NCI-H748 (cell line): ENCODE measurements around the gene SASH1.

Experiments
- DNase-seq: peaks from one replicate; lab custom pipeline; 2025; ENCODE audit not compliant: unreplicated experiment; lab: John Stamatoyannopoulos, UW

SASH1 gene

GRCh38 chr6:148538261-148539190, 195.9 kb downstream of the SASH1 start:
- DNase-seq: no peak

- no peak for DNase-seq
Measured at GRCh38 chr6:148543540-148543939, 200.9 kb downstream of the SASH1 start.

GRCh38 chr6:148544421-148544820, 201.8 kb downstream of the SASH1 start:
- DNase-seq: no peak

GRCh38 chr6:148545901-148546300, 203.3 kb downstream of the SASH1 start:
- no peak for DNase-seq

- no peak for DNase-seq
Measured at GRCh38 chr6:148547110-148547509, 204.5 kb downstream of the SASH1 start.

GRCh38 chr6:148548065-148548748, 205.6 kb downstream of the SASH1 start:
- no peak for DNase-seq

GRCh38 chr6:148548749-148549140, 206.1 kb downstream of the SASH1 start:
- no peak for DNase-seq

- DNase-seq: no peak
Measured at GRCh38 chr6:148550569-148550968, 207.9 kb downstream of the SASH1 start.

- no peak for DNase-seq
Measured at GRCh38 chr6:148551226-148551625, 208.6 kb downstream of the SASH1 start.

- DNase-seq: no peak
Measured at GRCh38 chr6:148556410-148556809, 213.8 kb downstream of the SASH1 start.

- DNase-seq: no peak
Measured at GRCh38 chr6:148557796-148558321, 215.2 kb downstream of the SASH1 start.

- peak; percentile 82 for DNase-seq
Measured at GRCh38 chr6:148559848-148560433, 217.3 kb downstream of the SASH1 start.

GRCh38 chr6:148561629-148562028, 219.0 kb downstream of the SASH1 start:
- DNase-seq: no peak

- no peak for DNase-seq
Measured at GRCh38 chr6:148563066-148563465, 220.4 kb downstream of the SASH1 start.

- DNase-seq: no peak
Measured at GRCh38 chr6:148564494-148565035, 221.9 kb downstream of the SASH1 start.

- DNase-seq: no peak
Measured at GRCh38 chr6:148565321-148565926, 222.8 kb downstream of the SASH1 start.

GRCh38 chr6:148565930-148566663, 223.5 kb downstream of the SASH1 start:
- no peak for DNase-seq

GRCh38 chr6:148566664-148567350, 224.2 kb downstream of the SASH1 start:
- DNase-seq: no peak

GRCh38 chr6:148570456-148570855, 227.8 kb downstream of the SASH1 start:
- no peak for DNase-seq
